ENCODE results near the gene C2orf72.
"Not testable (repeated sequence)": the region's sequence is repeated elsewhere in the genome, so short reads cannot be mapped to it uniquely, and the experiment has no call there.

C2orf72 gene

DNA sequence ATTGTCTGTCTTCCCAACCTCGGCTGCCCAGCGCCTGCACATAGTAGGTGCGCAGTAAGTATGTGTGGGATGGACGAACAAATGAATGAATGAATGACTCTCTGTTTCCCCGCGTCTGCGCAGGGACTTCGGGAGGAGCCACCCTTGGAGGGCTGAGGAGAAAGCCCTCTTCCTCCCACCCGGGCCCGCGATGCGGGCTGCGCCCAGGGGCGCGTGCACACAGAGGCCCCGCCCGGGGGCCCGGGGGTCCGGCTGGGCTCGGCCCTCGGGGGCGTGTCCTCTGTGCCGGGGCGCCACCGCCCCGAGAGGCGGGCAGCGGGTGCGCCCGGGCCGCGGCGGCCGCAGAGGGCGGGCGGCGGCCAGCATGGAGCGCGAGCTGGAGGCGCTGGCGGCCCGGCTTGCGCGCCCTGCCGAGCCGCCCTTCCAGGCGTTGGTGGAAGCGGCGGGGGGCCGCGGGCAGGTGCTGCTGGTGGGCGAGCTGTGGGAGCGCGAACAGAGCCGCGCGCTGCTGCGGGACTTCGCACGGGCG is at the start of gene C2orf72:
TSS of gene C2orf72 (plus strand) at position 322 of the 529 bp plus-strand sequence. CDS start at position 365, 43 bp downstream.
- DNase-seq = peak in 1 of 2 experiments; percentile 31

DNA sequence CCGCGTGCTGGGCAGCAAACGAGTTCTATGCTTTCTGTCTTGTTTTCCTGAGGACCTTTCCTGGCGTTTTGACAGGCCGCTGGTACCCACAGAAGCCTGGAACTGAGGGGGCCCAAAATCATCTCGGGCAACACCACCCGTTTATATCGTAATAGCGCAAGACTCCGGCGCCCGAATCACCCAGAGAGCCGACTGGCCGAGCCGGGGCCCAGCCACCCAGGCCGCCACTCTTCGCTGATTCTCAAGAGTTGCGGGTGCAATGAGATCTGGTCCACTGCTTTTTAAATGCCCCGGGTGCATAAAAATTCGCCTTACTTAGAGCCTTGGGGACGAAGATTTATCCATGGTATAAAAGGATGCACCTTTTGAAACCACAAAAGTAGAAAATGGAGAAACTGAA is 47.6 kb upstream of the C2orf72 start:
- no peak for DNase-seq

- DNase-seq = no peak
Measured at GRCh38 chr2:230990131-230990898, 47.0 kb upstream of the C2orf72 start.

GRCh38 chr2:230990899-230991150 is 46.5 kb upstream of the C2orf72 start:
- DNase-seq = no peak

DNA sequence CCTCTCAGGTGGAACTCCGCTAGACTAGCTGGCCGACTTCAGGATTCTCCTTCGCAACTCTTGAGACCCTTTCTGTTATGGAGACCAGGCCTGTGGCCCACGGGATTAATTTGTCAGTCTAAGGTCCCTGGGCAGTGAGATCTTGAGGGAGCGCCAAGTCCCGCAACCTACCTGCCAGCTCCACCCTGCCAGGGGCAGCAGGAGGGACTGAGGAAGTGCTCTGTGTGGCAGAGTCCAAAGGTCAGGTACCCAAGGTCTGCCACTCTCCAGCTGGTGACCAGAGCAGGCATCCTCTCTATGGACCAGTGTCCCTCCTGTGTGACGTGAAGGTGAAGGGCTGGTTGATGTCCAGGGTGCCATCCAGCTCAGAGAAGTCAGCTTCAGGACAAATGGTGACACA is 45.7 kb upstream of the C2orf72 start:
- DNase-seq = no peak

- no peak for DNase-seq
Measured at GRCh38 chr2:230995821-230996220, 41.5 kb upstream of the C2orf72 start, which contains the start of gene SPATA3. SPATA3 (plus strand) TSS chr2:230996121; CDS start chr2:230996234, 113 bp downstream.

DNA sequence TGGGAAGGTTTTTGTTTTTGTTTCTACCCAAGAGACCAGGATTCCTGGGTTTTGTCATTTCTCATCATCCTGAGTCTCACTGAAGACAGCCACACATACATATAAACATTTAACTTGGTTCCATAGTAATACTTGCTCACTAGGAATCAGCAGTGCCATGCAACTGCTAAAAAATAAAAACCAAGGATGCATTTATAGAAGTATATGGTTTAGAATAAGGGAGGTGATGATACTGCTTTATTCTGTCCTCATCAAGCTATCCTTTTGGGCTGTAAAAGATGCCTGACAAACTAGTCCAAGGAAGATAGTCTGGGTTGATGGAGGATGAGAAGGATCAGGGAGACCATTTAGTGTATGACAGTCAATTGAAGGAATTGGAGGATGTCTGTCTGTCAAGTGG is 40.7 kb upstream of the C2orf72 start:
- DNase-seq = no peak

DNA sequence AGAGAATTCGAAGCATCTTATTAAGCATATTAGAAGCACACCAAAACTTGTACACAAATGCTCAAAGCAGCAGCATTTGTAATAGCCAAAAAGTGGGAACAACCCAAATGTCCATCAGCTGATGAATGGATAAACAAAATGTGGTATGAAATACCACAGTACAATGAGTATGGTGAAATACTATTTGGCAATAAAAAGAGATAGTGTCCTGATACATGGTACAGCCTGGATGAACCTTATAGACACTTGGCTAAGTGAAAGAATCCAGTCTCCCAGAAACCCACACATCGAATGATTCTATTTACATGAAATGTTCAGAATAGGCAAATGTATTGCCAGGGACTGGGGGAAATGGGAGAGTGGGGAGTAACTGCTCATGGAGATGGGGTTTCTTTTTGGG is 38.4 kb upstream of the C2orf72 start:
- DNase-seq = no peak

- DNase-seq = no peak
Measured at GRCh38 chr2:230999477-230999876, 37.8 kb upstream of the C2orf72 start.

DNA sequence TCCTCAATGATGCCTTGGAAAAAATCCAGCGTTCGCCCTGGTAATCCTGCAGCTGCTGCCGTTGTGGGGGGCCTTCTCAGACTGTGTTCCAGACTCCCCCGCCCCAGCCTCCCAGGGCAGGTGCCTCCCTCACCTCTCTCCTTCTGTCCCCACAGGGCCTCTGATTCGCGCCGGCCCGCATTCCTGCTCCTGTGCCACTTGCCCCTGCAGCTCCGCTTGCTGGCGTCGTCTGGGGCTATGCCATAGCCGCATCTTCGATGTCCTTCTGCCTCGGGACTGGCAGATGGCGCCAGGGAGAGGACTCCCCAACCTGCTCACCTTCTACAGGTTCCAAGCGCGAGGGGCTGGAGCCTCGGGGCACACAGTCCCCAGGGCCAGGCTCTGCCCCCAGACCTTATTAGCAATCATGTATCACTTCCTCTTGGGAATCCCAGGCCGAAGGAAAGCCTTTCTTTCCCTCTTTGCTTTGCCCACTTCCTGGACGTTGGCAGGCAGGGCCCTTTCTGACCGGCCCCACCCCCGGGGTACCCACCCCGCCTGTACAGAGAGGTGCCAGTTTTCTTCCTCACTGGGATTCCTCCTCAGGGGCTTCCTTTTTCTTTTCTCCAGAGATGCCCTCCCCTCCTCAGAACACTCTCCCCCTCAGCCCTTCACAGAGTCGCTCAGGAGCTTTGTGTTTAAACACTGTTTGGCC is 37.0 kb upstream of the C2orf72 start:
- no peak for DNase-seq

- DNase-seq = no peak
Measured at GRCh38 chr2:231001036-231001435, 36.3 kb upstream of the C2orf72 start.

GRCh38 chr2:231001921-231002320 is 35.4 kb upstream of the C2orf72 start:
- no peak for DNase-seq

- DNase-seq = no peak
Measured at GRCh38 chr2:231002641-231003040, 34.7 kb upstream of the C2orf72 start.

DNA sequence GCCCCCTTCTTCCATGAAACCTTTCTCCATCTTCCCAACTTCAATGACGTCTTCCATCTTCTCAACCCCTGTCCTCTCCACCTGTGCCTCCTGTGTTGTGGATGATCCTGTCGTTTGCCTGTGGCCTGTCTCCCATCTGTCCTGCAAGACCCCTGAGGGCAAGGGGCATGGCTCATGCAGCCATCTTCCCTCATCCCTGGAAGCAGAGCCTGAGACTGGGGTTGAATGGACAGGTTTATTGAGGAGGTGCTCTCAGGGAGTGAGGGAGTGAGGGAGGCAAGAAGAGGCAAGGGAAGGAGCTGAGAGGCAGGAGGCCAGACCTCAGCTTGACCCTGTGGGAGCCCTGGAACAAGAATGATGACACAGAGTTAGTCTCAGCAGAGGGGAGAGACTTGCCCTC is 34.1 kb upstream of the C2orf72 start:
- DNase-seq = no peak

DNA sequence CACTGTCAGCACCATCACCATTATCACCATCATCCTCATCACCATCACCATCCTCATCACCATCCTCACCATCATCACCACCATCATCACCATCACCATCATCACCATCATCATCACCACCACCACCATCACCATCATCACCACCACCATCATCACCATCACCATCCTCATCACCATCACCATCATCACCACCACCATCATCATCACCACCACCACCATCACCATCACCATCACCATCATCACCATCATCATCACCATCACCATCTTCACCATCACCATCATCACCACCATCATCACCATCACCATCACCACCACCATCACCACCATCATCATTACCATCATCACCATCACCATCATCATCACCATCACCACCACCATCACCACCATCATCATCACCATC is 32.4 kb upstream of the C2orf72 start:
- DNase-seq = not testable (repeated sequence)

- DNase-seq = no peak
Measured at GRCh38 chr2:231007286-231008098, 29.8 kb upstream of the C2orf72 start.

DNA sequence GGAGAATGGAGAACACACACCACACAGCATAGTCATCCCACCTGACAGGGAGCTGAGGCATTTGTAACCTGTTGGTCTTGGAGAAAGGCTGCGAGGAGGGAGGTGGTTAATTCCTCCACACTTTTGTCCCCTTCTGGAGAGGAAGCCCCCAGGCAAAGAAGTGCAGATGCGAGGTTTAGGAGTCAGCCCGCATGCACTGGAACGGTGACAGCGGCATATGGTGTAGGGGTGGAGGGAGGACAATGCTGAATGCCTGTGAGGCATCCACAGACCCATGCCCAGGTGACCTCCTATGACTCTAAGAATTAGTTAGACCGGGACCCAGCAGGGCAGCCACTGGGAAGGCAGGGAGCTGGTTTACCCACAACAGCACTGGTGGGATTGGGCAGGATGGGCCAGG is 29.2 kb upstream of the C2orf72 start:
- no peak for DNase-seq

DNA sequence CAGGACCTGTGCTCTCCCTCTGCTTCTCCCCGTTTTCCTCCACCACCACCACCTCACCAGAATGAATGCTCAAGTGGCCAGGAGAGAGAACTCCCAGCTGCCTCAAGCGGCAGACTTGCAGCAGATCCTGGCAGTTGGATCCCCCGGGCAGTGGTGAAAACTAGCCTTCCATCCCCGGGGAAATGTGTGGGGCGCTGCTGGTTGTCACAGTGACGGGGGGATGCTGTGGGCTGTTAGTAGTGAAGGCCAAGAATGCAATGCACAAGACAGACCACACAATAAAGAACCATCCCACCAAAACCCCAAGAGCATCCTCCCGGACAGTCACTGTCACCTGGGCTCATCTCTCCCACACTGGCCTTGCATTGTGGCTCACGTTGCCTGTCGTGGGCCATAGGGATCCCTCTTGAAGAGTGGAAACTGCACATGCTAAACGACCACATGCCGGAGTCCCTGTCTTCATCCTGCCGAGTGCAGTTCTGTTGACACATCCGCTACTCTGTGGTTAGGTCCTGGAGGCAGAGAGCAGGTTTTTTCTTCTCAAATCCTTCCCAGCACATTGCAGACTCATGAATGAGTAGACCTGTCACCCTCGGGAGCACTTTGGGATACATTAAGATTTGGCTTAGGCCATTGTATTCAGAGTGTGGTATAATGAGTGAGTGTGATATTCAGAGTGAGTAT is 27.9 kb upstream of the C2orf72 start:
- no peak for DNase-seq

DNA sequence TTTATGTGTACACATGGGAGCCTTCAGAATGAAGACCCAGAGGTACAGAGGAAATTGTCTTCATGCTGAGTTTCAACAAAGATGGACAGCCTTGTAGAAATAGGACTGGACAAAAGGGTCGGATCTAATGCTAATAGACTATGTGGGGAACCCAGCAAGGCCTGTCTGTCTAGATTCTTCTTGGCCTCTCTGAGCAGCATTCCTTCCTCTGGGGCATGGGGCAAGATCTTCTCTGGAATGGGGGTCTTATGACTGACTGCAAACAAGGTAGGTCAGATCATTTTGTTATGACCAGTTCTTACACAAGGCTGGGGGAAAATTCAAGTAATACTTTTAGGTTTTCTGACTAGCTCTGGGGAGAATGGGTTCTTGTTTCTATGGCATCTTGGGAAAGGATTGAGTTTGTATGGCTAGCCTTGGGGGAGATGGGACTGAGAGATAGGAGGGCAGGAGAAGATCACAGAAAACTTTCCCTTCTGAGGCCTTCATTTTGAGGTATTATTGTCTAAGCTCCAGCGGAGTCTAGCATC is 27.1 kb upstream of the C2orf72 start:
- no peak for DNase-seq

GRCh38 chr2:231011526-231011925 is 25.8 kb upstream of the C2orf72 start:
- no peak for DNase-seq

DNA sequence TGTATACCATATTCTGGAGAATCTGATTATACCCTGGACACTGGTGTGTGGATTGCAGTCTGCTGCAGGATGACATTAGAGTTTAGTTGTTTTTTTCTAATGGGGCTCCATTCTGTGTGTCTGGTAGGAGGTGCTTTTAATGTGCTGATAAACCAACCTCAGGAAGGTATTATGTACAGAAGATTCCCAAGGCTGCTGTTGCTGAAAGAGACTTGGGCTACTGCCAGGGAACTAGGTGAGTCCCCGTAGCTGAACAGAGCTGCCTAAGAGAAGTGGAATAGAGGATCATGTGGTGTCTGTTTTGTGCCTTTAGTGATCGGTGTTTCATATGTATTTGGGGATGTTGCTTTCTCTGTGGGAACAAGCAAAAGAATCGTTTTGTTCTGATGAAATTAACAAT is 24.9 kb upstream of the C2orf72 start:
- DNase-seq = no peak

DNA sequence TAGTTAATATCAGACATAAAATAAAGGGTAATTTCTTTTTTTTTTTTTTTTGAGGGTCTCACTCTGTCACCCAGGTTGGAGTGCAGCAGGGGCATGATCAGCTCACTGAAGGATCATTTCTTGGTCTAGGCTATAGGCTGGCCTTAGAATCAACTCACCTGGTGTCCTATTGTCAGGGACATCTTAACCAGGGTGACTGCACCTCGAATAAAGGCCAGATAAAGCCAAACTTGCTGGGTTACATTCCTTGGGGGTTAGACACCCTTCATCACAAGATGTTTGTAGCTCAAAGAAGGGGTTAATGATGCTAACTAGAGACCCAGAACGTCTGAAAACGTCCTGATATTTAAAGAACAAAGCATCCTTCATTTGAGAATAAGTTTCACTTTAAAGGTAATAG is 23.5 kb upstream of the C2orf72 start:
- DNase-seq = no peak

DNA sequence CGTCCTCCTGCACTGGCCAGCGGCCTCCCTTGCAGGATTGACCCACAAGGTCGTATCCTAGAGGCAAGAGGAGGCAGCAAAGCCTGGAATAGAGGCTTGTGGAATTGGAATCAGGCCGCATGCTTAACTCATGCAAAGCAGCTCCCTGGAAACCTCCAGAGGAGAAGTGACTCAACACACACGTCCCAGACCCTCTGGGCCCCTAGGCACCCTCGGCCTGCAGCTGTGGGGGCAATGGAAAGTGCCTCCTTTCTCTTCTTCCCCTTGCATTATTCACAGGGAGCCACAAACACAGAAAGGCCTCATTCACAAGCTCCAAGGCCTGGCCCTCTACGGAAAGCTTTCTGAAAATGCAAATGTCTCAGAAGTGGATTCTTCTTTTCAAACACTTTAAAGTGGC is 21.8 kb upstream of the C2orf72 start:
- no peak for DNase-seq

Measured in activated T-cell treated with anti-CD3 and anti-CD28 coated beads, Interleukin-2, amount 50 U/mL, for 48 hours (primary cell).